ENCODE results near the gene B9D2.

The B9D2 gene

GRCh38 chr19:41330481-41330880 lies 33.5 kb downstream of the B9D2 start:
- DNase-seq (ENCODE audit: low read depth in 2 of 2, low spot score in 1 of 2) = no peak

- no peak for DNase-seq (ENCODE audit: low read depth in 2 of 2, low spot score in 1 of 2)
These were observed 35.1 kb downstream of the B9D2 start for GRCh38 chr19:41328842-41329225.

GRCh38 chr19:41328157-41328841 lies 35.6 kb downstream of the B9D2 start:
- DNase-seq (ENCODE audit: low read depth in 2 of 2, low spot score in 1 of 2) = no peak

GRCh38 chr19:41327576-41328156 lies 36.3 kb downstream of the B9D2 start:
- DNase-seq (ENCODE audit: low read depth in 2 of 2, low spot score in 1 of 2) = peak; percentile 66 to 87

GRCh38 chr19:41327076-41327575 lies 36.8 kb downstream of the B9D2 start:
- no peak for DNase-seq (ENCODE audit: low read depth in 2 of 2, low spot score in 1 of 2)

GRCh38 chr19:41325947-41326706 lies 37.8 kb downstream of the B9D2 start:
- no peak for DNase-seq (ENCODE audit: low read depth in 2 of 2, low spot score in 1 of 2)

GRCh38 chr19:41325640-41325946 lies 38.4 kb downstream of the B9D2 start:
- no peak for DNase-seq (ENCODE audit: low read depth in 2 of 2, low spot score in 1 of 2)

- DNase-seq (ENCODE audit: low read depth in 2 of 2, low spot score in 1 of 2) = no peak
These were observed 38.9 kb downstream of the B9D2 start for GRCh38 chr19:41324921-41325639.

GRCh38 chr19:41324231-41324702 lies 39.7 kb downstream of the B9D2 start:
- DNase-seq (ENCODE audit: low read depth in 2 of 2, low spot score in 1 of 2) = no peak

- DNase-seq (ENCODE audit: low read depth in 2 of 2, low spot score in 1 of 2) = no peak
These were observed 40.4 kb downstream of the B9D2 start for GRCh38 chr19:41323430-41324125.

- DNase-seq (ENCODE audit: low read depth in 2 of 2, low spot score in 1 of 2) = no peak
These were observed 40.9 kb downstream of the B9D2 start for GRCh38 chr19:41323023-41323422.

- DNase-seq (ENCODE audit: low read depth in 2 of 2, low spot score in 1 of 2) = no peak
These were observed 41.5 kb downstream of the B9D2 start for GRCh38 chr19:41322451-41322850.

GRCh38 chr19:41321600-41322270 lies 42.2 kb downstream of the B9D2 start:
- no peak for DNase-seq (ENCODE audit: low read depth in 2 of 2, low spot score in 1 of 2)

GRCh38 chr19:41321204-41321599 lies 42.7 kb downstream of the B9D2 start:
- DNase-seq (ENCODE audit: low read depth in 2 of 2, low spot score in 1 of 2) = no peak

GRCh38 chr19:41320568-41320967 lies 43.4 kb downstream of the B9D2 start:
- no peak for DNase-seq (ENCODE audit: low read depth in 2 of 2, low spot score in 1 of 2)

- DNase-seq (ENCODE audit: low read depth in 2 of 2, low spot score in 1 of 2) = no peak
These were observed 43.8 kb downstream of the B9D2 start for GRCh38 chr19:41320185-41320518.

- DNase-seq (ENCODE audit: low read depth in 2 of 2, low spot score in 1 of 2) = no peak
These were observed 44.3 kb downstream of the B9D2 start for GRCh38 chr19:41319500-41320184.

- no peak for DNase-seq (ENCODE audit: low read depth in 2 of 2, low spot score in 1 of 2)
These were observed 45.1 kb downstream of the B9D2 start for GRCh38 chr19:41318696-41319499.

GRCh38 chr19:41316306-41316920 lies 47.5 kb downstream of the B9D2 start:
- no peak for DNase-seq (ENCODE audit: low read depth in 2 of 2, low spot score in 1 of 2)

All from stimulated activated CD8-positive, alpha-beta memory T cell treated with anti-CD3 and anti-CD28 coated beads, Interleukin-4, amount 100 ng/mL, for 4 hours (primary cell).